Activated naive CD8-positive, alpha-beta T cell treated with anti-CD3 and anti-CD28 coated beads for 36 hours (primary cell): ENCODE measurements around the gene USP3. TPM values are rescaled to one million over a fixed set of nuclear protein-coding genes. Genes with fewer than 3 reads are reported as not detected.
A peak's percentile ranks its signal among the peaks of the same experiment; 100 is the strongest.
"Not testable (repeated sequence)": the region's sequence is repeated elsewhere in the genome, so short reads cannot be mapped to it uniquely, and the experiment has no call there.

ENCODE experiments used
- DNase-seq: peaks from one replicate; pipeline ENCODE4 v3.0.0; 2021
- H3K27ac Mint-ChIP-seq: one replicate; pipeline ENCODE4 v1.8.0; 2022; ENCODE audit warnings: mild to moderate bottlenecking, moderate library complexity, mixed read lengths
- H3K27me3 Mint-ChIP-seq: one replicate; pipeline ENCODE4 v1.8.0; 2022; ENCODE audit warnings: mild to moderate bottlenecking, mixed read lengths
- H3K36me3 Mint-ChIP-seq: one replicate; pipeline ENCODE4 v1.8.0; 2021; ENCODE audit warnings: mild to moderate bottlenecking, mixed read lengths
- H3K4me1 Mint-ChIP-seq: one replicate; pipeline ENCODE4 v1.8.0; 2021; ENCODE audit warnings: mixed read lengths
- H3K4me3 Mint-ChIP-seq: one replicate; pipeline ENCODE4 v1.8.0; 2022; ENCODE audit warnings: mild to moderate bottlenecking, moderate library complexity, mixed read lengths
- H3K9me3 Mint-ChIP-seq: one replicate; pipeline ENCODE4 v1.8.0; 2022; ENCODE audit warnings: mixed read lengths
- total RNA-seq, 2 experiments: library from RNA; stranded (reverse); gene quantifications; one replicate each; pipeline ENCODE4 v1.2.3, GENCODE V29; 2021

USP3 gene
- total RNA-seq, 2 experiments from 2014 or later: 42.2 to 46.0 TPM

DNA sequence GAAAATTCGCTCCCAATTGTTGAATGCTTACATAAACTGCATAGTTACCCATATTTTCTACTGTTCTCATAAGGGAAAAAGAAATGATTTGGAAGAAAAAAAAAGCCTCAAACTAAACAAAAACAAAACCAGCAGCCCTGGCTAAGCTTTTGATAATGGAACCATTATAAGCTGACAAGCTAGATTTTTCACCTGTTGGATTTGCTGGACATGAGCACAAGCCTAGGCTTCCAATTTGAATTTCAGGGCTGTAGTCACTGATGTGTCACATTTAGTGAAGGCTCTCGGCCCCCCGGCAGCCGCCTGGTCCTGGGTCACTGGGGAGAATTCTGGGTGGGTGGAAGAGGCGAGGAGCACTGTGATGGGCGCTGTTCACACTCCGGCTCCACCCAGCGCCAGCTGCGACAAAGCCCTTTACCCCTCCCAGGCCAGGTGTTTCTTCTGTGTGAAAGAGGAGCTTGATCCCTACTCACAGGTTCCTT lies 97.4 kb downstream of the USP3 start:
- Mint-ChIP-seq H3K4me1 (peaks cover 50% of the 10 kb centered on the region), H3K27ac (peak overlapping the region; percentile 95), H3K27me3 (no peaks in the 10 kb centered on the region), H3K36me3 (peaks cover 4% of the 10 kb centered on the region), H3K4me3 (peak overlapping the region; percentile 89), H3K9me3 (no peaks in the 10 kb centered on the region)
- peak; percentile 30 for DNase-seq

DNA sequence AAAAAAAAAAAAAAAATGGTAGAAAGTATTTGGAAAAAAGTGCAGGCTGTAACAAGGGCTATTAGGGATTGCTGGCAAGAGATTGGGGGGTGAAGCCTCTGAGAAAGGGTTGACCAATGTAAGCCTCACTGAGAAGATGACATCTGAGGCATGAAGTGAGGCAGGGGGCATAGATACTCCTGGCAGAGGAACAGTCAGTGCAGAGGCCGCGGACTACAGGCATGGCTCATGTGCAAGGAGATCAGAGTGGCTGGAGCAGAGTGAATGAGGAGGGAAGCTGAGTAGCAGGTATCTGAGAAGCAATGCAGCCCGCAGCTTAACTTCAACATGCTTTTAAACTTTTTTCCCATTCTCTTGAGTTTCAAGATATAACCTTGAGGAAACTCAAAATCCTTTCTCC lies 98.2 kb downstream of the USP3 start:
- Mint-ChIP-seq H3K27ac (no peak overlapping the region), H3K36me3 (peaks cover 4% of the 10 kb centered on the region), H3K4me3 (no peak overlapping the region), H3K9me3 (no peaks in the 10 kb centered on the region), H3K4me1 (peaks cover 43% of the 10 kb centered on the region), H3K27me3 (no peaks in the 10 kb centered on the region)
- DNase-seq: no peak

DNA sequence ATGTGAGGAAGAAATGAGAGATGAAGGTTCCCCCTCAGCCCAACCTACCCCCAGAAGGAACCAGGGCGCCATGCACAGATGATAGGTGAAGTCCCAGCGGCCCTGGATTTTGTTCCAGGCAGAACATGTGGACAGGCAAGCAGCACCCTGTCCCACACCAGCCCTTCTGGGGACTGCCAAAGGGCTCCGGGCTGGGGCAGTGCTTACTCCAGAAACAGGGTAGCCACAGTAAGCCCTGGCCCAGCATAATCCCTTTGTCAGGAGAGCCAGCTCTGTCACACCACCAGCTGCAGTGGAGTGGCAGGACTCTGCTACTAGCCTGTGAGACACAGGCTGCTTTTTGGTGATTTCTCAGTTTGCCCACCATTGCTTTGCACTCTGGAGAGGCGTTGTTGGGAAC lies 99.1 kb downstream of the USP3 start:
- DNase-seq: no peak
- Mint-ChIP-seq H3K4me3 (no peak overlapping the region), H3K36me3 (peaks cover 2% of the 10 kb centered on the region), H3K9me3 (no peaks in the 10 kb centered on the region), H3K4me1 (peaks cover 40% of the 10 kb centered on the region), H3K27ac (peak overlapping the region; percentile 35), H3K27me3 (no peaks in the 10 kb centered on the region)

DNA sequence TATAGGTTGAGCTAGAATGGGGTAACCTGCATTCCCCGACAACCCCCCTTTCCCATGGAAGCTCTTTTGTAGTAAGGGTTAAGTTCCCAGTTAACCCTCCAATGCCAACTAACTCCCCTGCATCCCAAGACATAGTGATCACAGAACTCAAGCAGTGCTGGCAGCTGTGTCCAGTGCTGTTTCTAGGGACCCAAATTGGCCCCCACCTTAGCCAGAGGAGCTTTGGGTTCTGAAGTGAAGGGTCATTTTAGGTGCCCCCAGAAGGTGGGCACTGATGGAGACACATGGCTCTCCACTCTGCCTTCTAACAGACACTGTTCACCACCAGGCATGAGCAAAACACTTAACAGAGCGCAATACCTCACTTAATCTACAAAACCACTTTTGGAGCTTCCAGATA lies 99.9 kb downstream of the USP3 start:
- Mint-ChIP-seq H3K36me3 (no peaks in the 10 kb centered on the region), H3K27me3 (no peaks in the 10 kb centered on the region), H3K4me3 (no peak overlapping the region), H3K4me1 (peaks cover 34% of the 10 kb centered on the region), H3K9me3 (no peaks in the 10 kb centered on the region), H3K27ac (no peak overlapping the region)
- no peak for DNase-seq

DNA sequence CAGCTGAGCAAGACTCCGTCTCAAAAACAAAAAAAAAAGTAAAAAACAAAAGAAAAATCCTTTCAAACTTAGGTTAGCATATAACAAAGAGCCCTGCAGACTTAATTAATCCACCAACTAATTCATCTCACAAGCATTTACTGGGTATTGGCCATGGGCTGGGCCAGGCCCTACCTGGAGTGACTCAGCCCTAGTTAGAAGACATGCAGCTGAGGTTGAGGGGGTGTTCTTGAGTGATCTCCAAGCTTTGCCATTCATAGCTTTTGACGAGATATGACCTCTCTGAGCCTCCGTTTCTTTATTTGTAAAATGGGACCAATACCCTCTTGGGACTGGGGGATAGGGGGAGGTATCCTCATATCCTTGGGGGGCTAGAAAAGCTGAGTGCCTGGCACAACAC lies 100.6 kb downstream of the USP3 start:
- Mint-ChIP-seq H3K4me1 (peaks cover 31% of the 10 kb centered on the region), H3K9me3 (no peaks in the 10 kb centered on the region), H3K27me3 (no peaks in the 10 kb centered on the region), H3K36me3 (no peaks in the 10 kb centered on the region), H3K4me3 (no peak overlapping the region), H3K27ac (peak overlapping the region; percentile 71)
- DNase-seq: no peak

DNA sequence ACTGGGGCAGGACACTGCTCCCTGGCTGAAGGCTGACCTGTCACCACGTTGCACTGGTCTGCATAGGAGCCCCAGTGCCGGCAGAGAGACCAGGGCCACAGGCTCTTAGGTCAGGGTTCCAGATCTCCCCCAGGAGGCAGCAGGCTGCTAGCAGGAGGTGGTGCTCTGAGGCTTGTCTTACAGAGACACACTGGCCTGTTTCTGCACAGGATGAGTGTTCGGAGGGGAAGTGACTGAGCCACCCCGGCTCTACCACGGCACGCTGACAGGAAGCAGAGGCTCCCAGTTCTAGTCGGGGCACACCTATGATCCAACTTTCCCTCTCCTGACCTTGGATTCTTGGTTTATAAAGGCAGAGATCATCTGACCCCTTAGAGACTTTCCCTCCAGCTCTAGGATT lies 101.4 kb downstream of the USP3 start:
- DNase-seq: peak; percentile 59
- H3K4me3 Mint-ChIP-seq: no peak overlapping the region
- no peaks in the 10 kb centered on the region for H3K27me3 Mint-ChIP-seq
- H3K4me1 Mint-ChIP-seq: peaks cover 38% of the 10 kb centered on the region
- no peaks in the 10 kb centered on the region for H3K9me3 Mint-ChIP-seq
- no peaks in the 10 kb centered on the region for H3K36me3 Mint-ChIP-seq
- H3K27ac Mint-ChIP-seq: peak overlapping the region; percentile 82

DNA sequence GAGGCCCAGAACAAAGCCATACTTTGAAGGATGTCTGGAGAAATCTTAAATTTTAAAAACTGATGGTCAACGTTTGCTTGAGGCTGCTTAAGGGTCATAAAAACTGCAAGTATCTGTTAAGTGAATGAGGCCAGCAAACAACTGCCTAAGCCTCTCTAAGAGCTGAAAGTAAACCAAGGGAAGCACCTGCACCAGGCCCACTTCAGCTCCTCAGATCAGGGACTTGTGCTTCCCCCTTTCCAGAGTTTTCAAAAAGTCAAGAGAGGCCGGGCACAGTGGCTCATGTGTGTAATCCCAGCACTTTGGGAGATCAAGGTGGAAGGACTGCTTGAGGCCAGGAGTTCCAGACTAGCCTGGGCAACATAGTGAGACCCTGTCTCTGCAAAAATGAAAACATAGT lies 101.9 kb downstream of the USP3 start:
- Mint-ChIP-seq H3K27ac (peak overlapping the region; percentile 82), H3K4me3 (no peak overlapping the region), H3K36me3 (no peaks in the 10 kb centered on the region), H3K27me3 (no peaks in the 10 kb centered on the region), H3K9me3 (no peaks in the 10 kb centered on the region), H3K4me1 (peaks cover 41% of the 10 kb centered on the region)
- DNase-seq: no peak

DNA sequence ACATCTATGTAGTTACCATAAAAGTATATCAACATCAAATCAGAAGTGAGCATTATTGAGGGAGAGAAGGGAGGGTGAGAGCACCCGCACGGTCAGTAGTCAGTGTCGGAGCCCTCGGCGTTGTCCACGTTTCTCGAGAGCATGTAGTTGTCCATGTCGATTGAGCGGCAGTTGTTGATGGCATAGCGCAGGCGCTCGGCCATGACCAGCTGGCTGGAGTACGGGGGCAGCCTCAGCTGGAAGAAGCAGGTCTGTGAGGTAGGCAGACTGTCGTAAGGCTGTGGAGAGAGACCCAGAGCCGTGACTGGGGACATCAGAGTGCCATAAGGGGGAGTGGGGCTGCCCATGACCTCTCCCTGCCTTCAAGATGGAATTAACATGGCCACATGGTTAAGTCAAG lies 104.6 kb downstream of the USP3 start:
- Mint-ChIP-seq H3K27me3 (no peaks in the 10 kb centered on the region), H3K4me3 (no peak overlapping the region), H3K27ac (no peak overlapping the region), H3K4me1 (peaks cover 28% of the 10 kb centered on the region), H3K36me3 (no peaks in the 10 kb centered on the region), H3K9me3 (no peaks in the 10 kb centered on the region)
- DNase-seq: no peak

DNA sequence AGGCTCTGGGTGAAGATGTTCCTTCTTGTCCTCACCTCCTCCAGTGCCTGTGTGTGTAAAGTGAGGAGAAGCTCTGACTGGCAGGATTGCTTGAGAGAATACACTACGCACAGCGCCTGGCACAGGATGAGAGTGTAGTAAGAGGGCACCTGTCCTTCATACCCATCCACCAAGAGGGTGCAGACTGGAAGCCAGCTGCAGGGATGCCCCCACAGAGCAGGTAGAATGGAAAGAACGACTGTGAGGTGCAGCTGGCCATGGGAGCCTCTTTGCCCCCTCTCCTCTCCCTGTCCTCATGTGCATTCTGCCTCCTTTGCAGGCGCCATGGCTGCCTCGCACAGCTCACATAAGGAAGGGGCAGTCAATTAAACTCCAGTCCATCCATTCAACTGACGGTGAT lies 105.1 kb downstream of the USP3 start:
- H3K27ac Mint-ChIP-seq: peak overlapping the region; percentile 13
- H3K27me3 Mint-ChIP-seq: no peaks in the 10 kb centered on the region
- no peak for DNase-seq
- no peaks in the 10 kb centered on the region for H3K9me3 Mint-ChIP-seq
- no peak overlapping the region for H3K4me3 Mint-ChIP-seq
- H3K36me3 Mint-ChIP-seq: no peaks in the 10 kb centered on the region
- peaks cover 28% of the 10 kb centered on the region for H3K4me1 Mint-ChIP-seq

DNA sequence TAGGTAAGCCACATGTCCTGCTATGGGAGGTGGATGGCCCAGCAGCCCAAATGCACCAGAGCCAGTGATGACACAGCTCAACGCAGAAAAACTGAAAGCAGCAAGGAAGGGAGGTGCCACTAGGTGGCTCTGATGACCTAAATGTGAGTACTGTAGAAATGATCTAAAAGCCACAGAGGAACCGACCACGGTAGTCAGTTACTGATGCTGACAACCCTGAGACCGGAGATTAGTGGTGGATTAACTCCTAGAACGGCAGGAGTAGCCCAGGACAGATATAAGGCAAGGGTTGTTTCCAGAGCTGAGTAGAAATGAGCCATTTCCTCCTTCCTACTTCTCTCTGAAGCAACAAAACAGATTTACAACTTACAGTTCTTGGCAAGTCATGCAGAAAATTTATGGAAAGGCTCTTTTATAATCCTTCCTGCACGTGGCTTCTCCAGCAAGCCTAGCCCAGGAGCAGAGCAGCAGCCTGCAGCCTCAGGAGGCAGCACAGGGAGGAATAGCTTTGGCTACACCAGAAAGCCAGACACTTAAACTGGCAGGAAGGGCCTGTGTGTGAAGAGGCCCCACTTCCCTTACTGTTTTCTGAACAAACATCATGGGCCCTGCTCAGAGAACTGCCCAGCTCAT lies 105.9 kb downstream of the USP3 start:
- Mint-ChIP-seq H3K4me1 (peaks cover 23% of the 10 kb centered on the region), H3K4me3 (no peak overlapping the region), H3K27ac (peak overlapping the region; percentile 88), H3K27me3 (no peaks in the 10 kb centered on the region), H3K9me3 (no peaks in the 10 kb centered on the region), H3K36me3 (peaks cover 5% of the 10 kb centered on the region)
- DNase-seq: peak; percentile 72

DNA sequence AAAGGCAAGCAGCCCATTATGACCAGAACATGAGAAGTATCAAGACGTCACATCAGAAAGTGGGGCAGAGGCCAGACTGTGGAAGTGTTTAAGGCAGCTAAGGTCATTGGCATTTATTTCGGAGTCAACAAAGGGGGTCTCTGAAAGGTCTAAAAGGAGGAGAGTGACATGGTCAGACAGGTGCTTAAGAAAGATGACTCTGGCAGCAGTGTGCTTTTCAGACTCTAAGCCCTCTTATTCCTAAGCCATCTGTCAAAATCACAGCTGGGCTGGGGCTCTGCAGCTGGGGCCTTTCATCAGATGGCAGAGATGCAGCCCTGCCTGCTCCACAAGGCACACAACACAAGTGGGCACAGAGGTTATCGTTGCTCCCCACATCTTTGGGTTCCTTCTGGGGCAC lies 106.8 kb downstream of the USP3 start:
- Mint-ChIP-seq H3K27ac (peak overlapping the region; percentile 88), H3K4me1 (peaks cover 15% of the 10 kb centered on the region), H3K36me3 (peaks cover 7% of the 10 kb centered on the region), H3K27me3 (no peaks in the 10 kb centered on the region), H3K4me3 (no peak overlapping the region), H3K9me3 (no peaks in the 10 kb centered on the region)
- DNase-seq: no peak

DNA sequence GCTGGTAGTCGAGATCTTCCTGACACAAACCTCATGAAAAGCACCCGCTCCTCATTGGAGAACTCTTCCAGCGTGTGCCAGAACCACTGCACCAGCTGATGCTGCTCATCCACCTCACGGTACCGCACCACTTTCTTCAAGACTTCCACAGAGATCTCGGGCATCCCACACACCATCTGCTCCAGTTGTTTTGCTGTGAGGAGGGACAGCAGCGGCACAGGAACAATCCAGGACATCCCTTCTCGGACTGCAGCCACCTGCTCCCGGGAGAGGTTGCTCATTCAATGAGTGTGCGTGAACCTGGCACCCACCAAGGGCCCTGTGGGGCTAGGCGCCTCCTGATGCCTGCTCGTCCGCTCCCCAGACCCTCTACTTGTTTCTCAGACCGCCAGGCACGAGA lies 107.9 kb downstream of the USP3 start:
- peaks cover 12% of the 10 kb centered on the region for H3K36me3 Mint-ChIP-seq
- no peak overlapping the region for H3K4me3 Mint-ChIP-seq
- peaks cover 13% of the 10 kb centered on the region for H3K4me1 Mint-ChIP-seq
- no peaks in the 10 kb centered on the region for H3K9me3 Mint-ChIP-seq
- no peaks in the 10 kb centered on the region for H3K27me3 Mint-ChIP-seq
- no peak for DNase-seq
- peak overlapping the region; percentile 52 for H3K27ac Mint-ChIP-seq

DNA sequence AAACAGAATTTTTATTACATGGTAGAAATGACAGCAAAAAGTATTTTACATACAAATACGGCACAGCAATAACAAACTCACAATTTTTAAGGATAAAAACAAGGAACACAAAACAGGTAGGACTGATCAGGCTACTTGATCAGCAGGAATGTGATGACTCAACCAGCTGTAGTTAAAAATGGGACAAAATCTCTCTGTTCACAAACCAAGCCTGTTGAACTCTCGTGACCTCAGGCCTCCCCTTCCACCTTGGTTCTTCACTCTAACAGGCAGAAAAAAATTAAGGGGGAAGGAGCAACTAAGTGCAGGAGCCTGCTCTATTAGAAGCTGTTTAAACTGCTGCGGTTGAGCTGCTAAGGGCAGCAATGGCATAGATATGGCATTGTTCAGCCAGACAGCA lies 111.5 kb downstream of the USP3 start:
- Mint-ChIP-seq H3K27ac (no peak overlapping the region), H3K4me1 (peaks cover 4% of the 10 kb centered on the region), H3K27me3 (no peaks in the 10 kb centered on the region), H3K4me3 (no peak overlapping the region), H3K36me3 (peaks cover 30% of the 10 kb centered on the region), H3K9me3 (peaks cover 3% of the 10 kb centered on the region)
- no peak for DNase-seq

DNA sequence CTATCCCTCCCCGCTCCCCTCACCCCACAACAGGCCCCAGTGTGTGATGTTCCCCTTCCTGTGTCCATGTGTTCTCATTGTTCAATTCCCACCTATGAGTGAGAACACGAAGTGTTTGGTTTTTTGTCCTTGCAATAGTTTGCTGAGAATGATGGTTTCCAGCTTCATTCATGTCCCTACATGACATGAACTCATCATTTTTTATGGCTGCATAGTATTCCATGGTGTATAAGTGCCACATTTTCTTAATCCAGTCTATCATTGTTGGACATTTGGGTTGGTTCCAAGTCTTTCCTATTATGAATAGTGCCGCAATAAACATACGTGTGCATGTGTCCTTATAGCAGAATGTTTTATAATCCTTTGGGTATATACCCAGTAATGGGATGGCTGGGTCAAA lies 112.8 kb downstream of the USP3 start:
- not testable (repeated sequence) for H3K27me3 Mint-ChIP-seq

DNA sequence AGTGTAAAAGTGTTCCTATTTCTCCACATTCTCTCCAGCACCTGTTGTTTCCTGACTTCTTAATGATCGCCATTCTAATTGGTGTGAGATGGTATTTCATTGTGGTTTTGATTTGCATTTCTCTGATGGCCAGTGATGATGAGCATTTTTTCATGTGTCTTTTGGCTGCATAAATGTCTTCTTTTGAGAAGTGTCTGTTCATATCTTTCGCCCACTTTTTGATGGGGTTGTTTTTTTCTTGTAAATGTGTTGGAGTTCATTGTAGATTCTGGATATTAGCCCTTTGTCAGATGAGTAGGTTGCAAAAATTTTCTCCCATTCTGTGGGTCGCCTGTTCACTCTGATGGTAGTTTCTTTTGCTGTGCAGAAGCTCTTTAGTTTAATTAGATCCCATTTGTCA lies 113.2 kb downstream of the USP3 start:
- H3K36me3 Mint-ChIP-seq: peaks cover 44% of the 10 kb centered on the region
- H3K4me1 Mint-ChIP-seq, H3K9me3 Mint-ChIP-seq, H3K27ac Mint-ChIP-seq, DNase-seq, H3K4me3 Mint-ChIP-seq, H3K27me3 Mint-ChIP-seq: not testable (repeated sequence)

More for the DNA sequence above, 112.8 kb downstream of the USP3 start:
- H3K27ac Mint-ChIP-seq, DNase-seq, H3K9me3 Mint-ChIP-seq, H3K4me3 Mint-ChIP-seq, H3K4me1 Mint-ChIP-seq: not testable (repeated sequence)
- peaks cover 41% of the 10 kb centered on the region for H3K36me3 Mint-ChIP-seq

DNA sequence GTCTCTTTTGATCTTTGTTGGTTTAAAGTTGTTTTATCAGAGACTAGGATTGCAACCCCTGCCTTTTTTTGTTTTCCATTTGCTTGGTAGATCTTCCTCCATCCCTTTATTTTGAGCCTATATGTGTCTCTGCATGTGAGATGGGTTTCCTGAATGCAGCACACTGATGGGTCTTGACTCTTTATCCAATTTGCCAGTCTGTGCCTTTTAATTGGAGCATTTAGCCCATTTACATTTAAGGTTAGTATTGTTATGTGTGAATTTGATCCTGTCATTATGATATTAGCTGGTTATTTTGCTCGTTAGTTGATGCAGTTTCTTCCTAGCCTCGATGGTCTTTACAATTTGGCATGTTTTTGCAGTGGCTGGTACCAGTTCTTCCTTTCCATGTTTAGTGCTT lies 116.4 kb downstream of the USP3 start:
- not testable (repeated sequence) for DNase-seq, H3K4me1 Mint-ChIP-seq, H3K9me3 Mint-ChIP-seq, H3K4me3 Mint-ChIP-seq, H3K27ac Mint-ChIP-seq, H3K27me3 Mint-ChIP-seq
- peaks cover 40% of the 10 kb centered on the region for H3K36me3 Mint-ChIP-seq
